HG03571 (cell line): ENCODE measurements around the gene USPL1.
A peak's percentile ranks its signal among the peaks of the same experiment; 100 is the strongest.

Source experiments
- ATAC-seq: cut with Tn5 transposase; IDR thresholded peaks from one replicate; pipeline ENCODE4 v1.9.1; 2021; ENCODE audit not compliant: unreplicated experiment

Gene USPL1

GRCh38 chr13:30656178-30656577 lies 38.5 kb downstream of the USPL1 start:
- no peak for ATAC-seq

GRCh38 chr13:30659980-30660379 lies 42.3 kb downstream of the USPL1 start:
- ATAC-seq = no peak

- no peak for ATAC-seq
These were observed 43.1 kb downstream of the USPL1 start for GRCh38 chr13:30660796-30661195.

DNA sequence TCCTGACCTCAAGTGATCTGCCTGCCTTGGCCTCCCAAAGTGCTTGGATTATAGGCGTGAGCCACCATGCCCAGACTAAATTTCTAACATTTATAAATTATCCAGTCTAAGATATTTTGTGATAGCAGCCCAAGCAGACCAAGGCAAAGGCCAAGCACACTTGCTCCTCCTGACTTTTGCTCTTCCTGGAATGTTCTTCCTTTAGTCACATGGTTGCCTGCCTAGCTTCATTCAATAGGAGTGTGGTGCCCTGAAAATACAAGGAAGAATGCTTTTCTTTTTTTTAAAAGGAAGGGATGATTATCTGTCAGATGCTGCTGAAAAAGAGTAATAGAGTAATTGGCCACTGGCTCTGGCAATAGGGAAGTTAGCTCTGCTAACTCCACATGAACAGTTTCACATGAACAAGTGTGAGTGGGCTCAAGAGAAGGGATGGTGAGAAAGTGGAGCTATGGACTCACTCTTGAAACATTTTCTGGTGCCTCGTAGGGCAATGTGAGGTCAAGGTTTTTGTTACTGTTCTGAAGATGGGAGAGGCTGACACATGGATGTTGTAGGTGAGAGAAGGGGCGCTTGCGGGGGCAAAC lies 47.1 kb downstream of the USPL1 start:
- ATAC-seq = no peak

GRCh38 chr13:30665638-30666037 lies 47.9 kb downstream of the USPL1 start:
- ATAC-seq = no peak

DNA sequence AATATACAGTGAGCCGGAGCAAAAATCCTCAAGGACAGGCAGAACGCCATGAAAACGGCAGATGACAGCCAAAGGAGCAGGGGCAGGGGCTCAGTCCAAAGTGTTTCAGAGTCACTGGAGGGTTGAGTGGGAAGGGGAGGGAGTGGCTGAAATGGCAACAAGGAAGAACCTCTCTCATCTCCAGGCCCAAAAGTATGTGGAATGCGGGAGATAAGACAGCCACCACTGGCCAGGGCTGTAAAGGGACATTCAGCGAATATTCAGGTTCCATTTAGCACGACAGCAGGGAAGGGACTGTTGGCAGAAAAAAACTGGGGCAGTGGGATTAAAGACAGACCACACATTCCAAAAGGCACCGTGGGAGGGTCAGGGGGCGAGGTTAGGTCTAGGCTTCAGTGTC lies 48.4 kb downstream of the USPL1 start:
- no peak for ATAC-seq

DNA sequence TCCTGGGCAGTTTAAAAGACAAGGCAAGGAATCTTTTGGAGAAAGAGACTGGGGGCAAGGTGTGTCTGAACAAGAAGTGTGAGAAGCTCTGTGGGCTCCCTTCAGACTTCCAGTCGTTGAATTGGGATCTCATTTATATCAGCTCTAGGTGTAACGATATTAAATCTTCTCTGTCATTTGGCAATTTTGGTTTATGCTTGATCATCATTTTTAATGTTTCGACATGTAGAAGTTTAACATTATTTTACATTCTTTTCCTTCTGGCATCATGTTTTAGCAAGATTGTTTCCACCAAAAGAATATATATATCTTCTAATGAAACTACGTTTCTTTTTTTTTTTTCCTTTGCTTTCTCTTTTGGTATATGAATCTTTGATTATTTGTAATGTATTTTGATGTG lies 49.3 kb downstream of the USPL1 start:
- no peak for ATAC-seq

GRCh38 chr13:30668312-30668711 lies 50.6 kb downstream of the USPL1 start:
- ATAC-seq = no peak

DNA sequence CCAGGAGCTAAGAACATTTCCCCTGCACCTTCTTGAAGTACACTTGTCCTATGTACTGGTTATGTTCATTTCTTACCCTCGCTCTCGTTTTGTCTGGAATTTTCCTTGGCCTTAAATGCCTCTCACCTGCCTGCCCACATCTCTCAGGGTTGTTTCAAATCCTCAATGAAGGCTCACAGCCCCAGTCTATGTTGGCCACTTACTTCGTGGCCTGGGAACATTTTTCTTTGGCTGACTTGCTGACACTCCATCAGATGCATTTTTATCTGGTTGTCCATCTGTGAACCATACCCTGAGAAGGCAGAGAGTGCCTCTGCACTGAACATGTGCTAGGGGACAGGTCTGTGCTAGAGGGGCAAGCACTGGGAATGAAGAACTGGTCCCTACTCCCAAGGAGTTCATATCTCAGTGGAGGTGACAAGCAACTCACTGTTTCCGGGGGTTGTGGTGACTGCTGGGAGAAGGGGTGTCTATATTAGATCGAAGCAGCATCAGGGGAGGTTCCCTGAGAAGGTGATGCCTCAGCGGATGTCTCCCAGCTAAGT lies 53.6 kb downstream of the USPL1 start:
- ATAC-seq = no peak

- ATAC-seq = peak; percentile 87
These were observed 56.2 kb downstream of the USPL1 start for GRCh38 chr13:30673669-30674521.

DNA sequence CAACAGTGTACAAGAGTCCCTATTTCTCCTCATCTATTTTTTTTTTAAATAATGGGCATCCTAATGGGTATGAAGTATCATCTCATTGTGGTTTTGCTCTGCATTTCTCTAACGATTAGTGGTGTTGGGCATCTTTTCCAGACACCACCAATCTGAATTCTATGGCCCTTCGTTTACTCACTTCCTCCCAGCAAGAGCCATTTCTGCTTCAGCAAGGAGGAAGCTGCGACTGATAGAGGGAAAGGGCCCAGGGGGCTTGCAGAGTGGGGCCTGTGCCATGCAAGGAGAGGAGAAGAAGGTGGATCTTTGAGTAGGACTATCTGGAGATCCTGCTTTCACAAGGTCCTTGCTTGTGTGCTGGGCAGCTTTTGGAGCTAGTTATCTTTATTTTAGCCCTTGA lies 58.0 kb downstream of the USPL1 start:
- no peak for ATAC-seq

- ATAC-seq = no peak
These were observed 59.0 kb downstream of the USPL1 start for GRCh38 chr13:30676672-30677071.

- no peak for ATAC-seq
These were observed 62.0 kb downstream of the USPL1 start for GRCh38 chr13:30679483-30680330.

DNA sequence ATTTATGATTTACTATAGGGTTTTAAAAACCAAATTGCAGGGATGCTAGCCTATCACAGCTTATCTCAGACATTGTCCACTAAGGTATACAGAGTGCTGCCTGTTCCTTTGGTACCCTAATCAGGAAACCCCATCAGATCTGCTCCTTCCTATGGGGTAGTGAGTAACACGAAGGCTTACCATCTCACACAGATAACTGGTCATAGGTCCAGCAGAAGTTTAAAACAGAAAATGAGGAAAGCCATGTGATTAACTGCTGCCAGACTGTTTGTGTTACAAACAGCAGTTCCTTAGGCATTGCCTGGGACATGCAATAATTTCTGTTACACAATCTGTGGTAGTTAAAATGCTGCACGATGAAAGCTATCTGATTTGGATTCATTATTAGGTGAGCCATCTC lies 64.1 kb downstream of the USPL1 start:
- no peak for ATAC-seq

DNA sequence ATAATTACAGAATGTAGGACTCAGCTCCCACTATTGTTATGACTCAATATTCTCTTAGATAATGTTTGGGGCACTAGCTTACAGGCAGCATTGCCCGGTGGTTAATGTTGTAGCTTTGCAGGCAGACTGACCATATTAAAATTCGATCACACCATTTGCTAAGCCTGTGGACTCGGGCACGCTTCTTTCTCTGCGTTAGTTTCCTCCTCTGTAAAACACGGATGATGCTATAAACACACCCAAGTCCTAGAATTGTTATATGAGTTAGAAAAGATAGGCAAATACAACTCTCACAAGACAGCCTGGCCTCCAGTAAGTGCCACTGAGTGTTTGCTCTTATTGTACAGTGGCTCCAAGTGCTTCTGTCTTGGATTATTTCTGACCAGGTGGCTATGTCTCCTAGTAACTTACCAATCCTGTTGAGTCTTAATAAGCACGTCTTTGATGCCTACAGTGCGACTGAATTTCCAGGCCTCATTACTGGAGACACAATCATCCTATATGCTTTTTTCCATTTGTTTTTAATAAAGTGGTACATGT lies 67.7 kb downstream of the USPL1 start:
- no peak for ATAC-seq

GRCh38 chr13:30685987-30686386 lies 68.3 kb downstream of the USPL1 start:
- no peak for ATAC-seq

- no peak for ATAC-seq
These were observed 69.9 kb downstream of the USPL1 start for GRCh38 chr13:30687601-30688000.

- ATAC-seq = no peak
These were observed 72.0 kb downstream of the USPL1 start for GRCh38 chr13:30689752-30690151.

DNA sequence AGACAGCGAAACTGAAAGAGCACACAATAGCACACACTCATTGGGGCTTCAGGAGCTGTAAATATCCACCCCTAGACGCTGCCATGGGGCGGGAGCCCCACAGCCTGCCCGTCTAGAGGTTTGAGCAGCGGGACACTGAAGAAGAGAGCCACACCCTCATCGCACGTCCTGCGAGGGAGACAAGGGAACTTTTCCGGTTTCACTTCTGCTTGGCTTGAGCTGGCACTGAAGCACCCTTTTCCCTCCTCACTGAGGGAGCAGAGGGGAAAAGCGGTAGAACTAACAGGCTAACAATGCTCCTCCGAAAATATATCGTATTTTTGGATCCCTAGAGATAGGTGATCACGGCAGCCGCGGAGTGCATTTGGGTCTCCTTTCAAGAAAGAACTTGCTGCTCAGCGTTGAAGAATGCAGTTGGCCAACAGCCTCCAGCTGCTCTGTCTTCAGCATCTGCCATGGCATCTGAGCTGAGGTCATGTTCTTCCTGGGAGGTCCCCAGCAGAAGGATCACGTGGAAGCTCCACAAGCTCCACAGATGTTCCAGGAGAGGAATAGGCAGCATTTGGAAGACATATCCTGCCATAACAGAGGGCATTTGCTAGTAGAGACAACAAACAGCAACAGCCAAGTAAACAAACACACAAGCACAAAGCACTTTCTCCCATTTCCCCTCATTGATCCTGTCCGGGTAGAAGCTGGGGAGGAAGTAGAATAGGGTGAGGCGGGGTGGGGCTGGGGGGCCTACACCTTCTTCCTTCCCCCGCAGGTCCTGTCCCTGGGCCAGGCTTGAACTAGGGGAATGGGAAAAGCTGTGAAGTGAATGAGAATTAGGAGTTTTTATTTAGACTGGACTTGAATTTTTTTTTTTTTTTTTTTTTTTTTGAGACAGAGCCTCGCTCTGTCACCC lies 72.8 kb downstream of the USPL1 start:
- ATAC-seq = no peak

DNA sequence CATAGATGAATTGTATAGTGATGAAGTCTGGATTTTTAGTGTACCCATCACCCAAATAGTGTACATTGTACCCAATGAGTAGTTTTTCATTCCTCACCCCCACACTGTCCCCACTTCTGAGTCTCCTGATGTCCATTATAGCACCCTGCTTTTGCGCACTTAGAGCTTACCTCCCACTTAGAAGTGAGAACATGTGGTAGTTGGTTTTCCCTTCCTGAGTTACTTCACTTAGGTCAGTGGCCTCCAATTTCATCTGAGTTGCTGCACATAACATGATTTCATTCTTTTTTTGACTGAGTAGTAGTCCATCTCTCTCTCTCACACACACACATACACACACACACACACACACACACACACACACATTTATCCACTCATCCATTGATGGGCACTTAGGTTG lies 74.4 kb downstream of the USPL1 start:
- no peak for ATAC-seq
